OCI-LY7 (cell line): ENCODE measurements around the gene CCDC33. TPM values are rescaled to one million over a fixed set of nuclear protein-coding genes. Genes with fewer than 3 reads are reported as not detected.

Experiments used
- BruUV-seq: library from RNA; stranded (reverse); fragments of 400-500 nt; replicated peaks from 2 replicates; lab custom pipeline; 2021; lab: Mats Ljungman, UMichigan
- CTCF ChIA-PET: fragments of 300-600 bp; sonication (Branson Sonifier 250); formaldehyde crosslinking; loops from one replicate; lab custom pipeline; 2022; ENCODE audit warnings: antibody characterized with exemption; ENCODE audit not compliant: unreplicated experiment; lab: Charles Lee
- POLR2A ChIA-PET: fragments of 300-600 bp; sonication (Branson Sonifier 250); formaldehyde crosslinking; loops from one replicate; lab custom pipeline; 2022; ENCODE audit warnings: antibody characterized with exemption; lab: Charles Lee
- DNase-seq: peaks from one replicate; pipeline ENCODE4 v3.0.0-alpha.2; 2015; ENCODE audit warnings: low spot score
- H2AFZ ChIP-seq: fragments of 200-600 bp; sonication (generic), shearing (Covaris generic); 2 replicates; pipeline ENCODE4 v1.6.1; 2014; ENCODE audit warnings: mild to moderate bottlenecking, antibody characterized with exemption, low read length, moderate library complexity
- H3K27ac ChIP-seq: fragments of 200-600 bp; sonication (generic); 2 replicates; pipeline ENCODE4 v1.5.1; 2014; ENCODE audit warnings: mixed run types, low read depth, mild to moderate bottlenecking, moderate library complexity, low read length, inconsistent platforms; ENCODE audit not compliant: poor library complexity, severe bottlenecking
- H3K36me3 ChIP-seq: fragments of 200-600 bp; sonication (generic); 2 replicates; pipeline ENCODE4 v1.6.1; 2014; ENCODE audit warnings: mild to moderate bottlenecking, antibody characterized with exemption, low read length, moderate library complexity, mixed read lengths; ENCODE audit not compliant: insufficient read depth
- H3K4me1 ChIP-seq: fragments of 200-600 bp; sonication (generic); 2 replicates; pipeline ENCODE4 v1.5.1; 2014; ENCODE audit warnings: mild to moderate bottlenecking, low read length; ENCODE audit not compliant: insufficient read depth, poor library complexity, severe bottlenecking
- H3K4me2 ChIP-seq: fragments of 200-600 bp; sonication (generic); 2 replicates; pipeline ENCODE4 v1.6.1; 2014; ENCODE audit warnings: mild to moderate bottlenecking, low read length
- H3K4me3 ChIP-seq: fragments of 200-600 bp; sonication (generic); 2 replicates; pipeline ENCODE4 v1.5.1; 2014; ENCODE audit warnings: mild to moderate bottlenecking, low read depth, low read length; ENCODE audit not compliant: poor library complexity, severe bottlenecking
- H3K79me2 ChIP-seq: fragments of 200-600 bp; sonication (generic); 2 replicates; pipeline ENCODE4 v1.6.1; 2016; ENCODE audit warnings: low read depth, mild to moderate bottlenecking, low read length, moderate library complexity, mixed read lengths; ENCODE audit not compliant: insufficient read depth
- H3K9me2 ChIP-seq: fragments of 200-600 bp; sonication (generic); 2 replicates; pipeline ENCODE4 v1.6.1; 2016; ENCODE audit warnings: mild to moderate bottlenecking, low read length, mixed read lengths; ENCODE audit not compliant: insufficient read depth
- H3K9me3 ChIP-seq: fragments of 200-600 bp; sonication (generic); 2 replicates; pipeline ENCODE4 v1.6.1; 2014; ENCODE audit warnings: mild to moderate bottlenecking, mixed run types, low read length, mixed read lengths
- H4K20me1 ChIP-seq: fragments of 200-600 bp; sonication (generic); 2 replicates; pipeline ENCODE4 v1.6.1; 2014; ENCODE audit warnings: mild to moderate bottlenecking, antibody characterized with exemption, low read length, moderate library complexity, mixed read lengths; ENCODE audit not compliant: insufficient read depth
- CTCF ChIP-seq: fragments of 200-600 bp; sonication (generic); conservative IDR thresholded peaks from 2 replicates; pipeline ENCODE4 v1.5.1; 2014; ENCODE audit warnings: mild to moderate bottlenecking, antibody characterized with exemption, low read length, moderate library complexity, mixed read lengths
- EZH2phosphoT487 ChIP-seq: fragments of 200-600 bp; sonication (generic); IDR thresholded peaks from 2 replicates; pipeline ENCODE4 v1.6.1; 2018; ENCODE audit warnings: low read depth, borderline replicate concordance, mild to moderate bottlenecking, mixed run types, antibody characterized with exemption, low read length, moderate library complexity, mixed read lengths
- intact Hi-C: fragments of 100-400 bp; cut with micrococcal nuclease; formaldehyde crosslinking; loops from one replicate; pipeline ENCODE4 v1.10.0; 2022; ENCODE audit not compliant: unreplicated experiment
- total RNA-seq, 2 experiments: library from RNA; depleted of rRNA in 1 of 2; stranded (reverse); fragments of >200 nt in 1 of 2; shearing (Covaris generic) in 1 of 2; gene quantifications; 2 replicates each; pipeline ENCODE4 v1.2.3, GENCODE V29; 2014 to 2022

The CCDC33 gene
- total RNA-seq, 2 experiments from 2014 or later, result not detected

DNA sequence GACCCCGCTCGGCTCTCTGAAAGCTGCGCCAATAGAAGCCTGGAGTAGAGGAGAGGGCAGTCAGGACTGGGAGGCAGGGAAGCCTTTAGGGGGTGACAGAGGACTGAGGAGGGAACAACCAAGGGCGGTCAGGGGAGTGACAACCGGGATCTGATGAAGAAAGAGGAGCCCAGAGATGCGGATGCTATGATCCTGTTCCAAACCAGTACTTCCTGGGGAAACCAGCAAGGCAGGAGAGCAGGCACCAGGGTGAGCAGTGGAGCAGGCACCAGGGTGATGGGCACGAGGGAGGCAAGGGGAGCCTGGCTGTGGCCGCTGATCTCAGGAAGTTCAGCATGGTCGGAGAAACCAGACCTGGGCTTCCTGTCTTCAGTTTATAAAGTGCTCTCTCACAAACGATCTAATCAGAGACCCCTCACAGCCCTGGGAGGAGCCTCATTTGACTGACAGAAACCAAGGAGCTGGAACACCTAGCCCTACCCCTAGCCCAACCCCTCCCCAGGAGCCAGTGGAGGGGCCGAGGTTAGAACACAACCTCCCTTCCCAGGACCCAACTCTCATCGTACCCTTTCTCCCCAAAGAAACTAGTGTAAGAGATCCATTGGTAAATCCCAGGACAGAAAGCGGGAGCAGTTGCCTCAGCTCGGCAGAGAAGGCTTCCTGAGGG, 34.9 kb downstream of the CCDC33 start:
- no peaks in the 10 kb centered on the region for H3K79me2 ChIP-seq
- no peak overlapping the region for H3K27ac ChIP-seq
- H3K9me2 ChIP-seq, result no peaks in the 10 kb centered on the region
- no peaks in the 10 kb centered on the region for H3K36me3 ChIP-seq
- no peak for DNase-seq
- no peaks in the 10 kb centered on the region for H3K4me1 ChIP-seq
- H3K4me2 ChIP-seq, result no peak overlapping the region
- no peak for TF ChIP-seq EZH2phosphoT487
- no peak for TF ChIP-seq CTCF
- no peaks in the 10 kb centered on the region for H4K20me1 ChIP-seq
- no TSS peak for BruUV-seq
- intact Hi-C loops, result no loop called here
- H3K9me3 ChIP-seq, result no peaks in the 10 kb centered on the region
- H3K4me3 ChIP-seq, result no peak overlapping the region
- no peak overlapping the region for H2AFZ ChIP-seq
- ChIA-PET POLR2A (no interaction called here), CTCF (no interaction called here)

GRCh38 chr15:74272812-74273211, 36.7 kb downstream of the CCDC33 start:
- CTCF ChIA-PET, result no interaction called here
- Histone ChIP-seq H3K9me2 (no peaks in the 10 kb centered on the region), H3K4me1 (no peaks in the 10 kb centered on the region), H3K27ac (no peak overlapping the region), H3K9me3 (no peaks in the 10 kb centered on the region), H2AFZ (no peak overlapping the region), H3K36me3 (no peaks in the 10 kb centered on the region), H3K4me3 (no peak overlapping the region), H3K4me2 (no peak overlapping the region), H3K79me2 (no peaks in the 10 kb centered on the region), H4K20me1 (no peaks in the 10 kb centered on the region)
- BruUV-seq, result no TSS peak
- DNase-seq, result no peak
- intact Hi-C loops, result no loop called here
- POLR2A ChIA-PET, result no interaction called here
- TF ChIP-seq CTCF, result no peak
- no peak for TF ChIP-seq EZH2phosphoT487

- TF ChIP-seq EZH2phosphoT487, result no peak
- no peak for TF ChIP-seq CTCF
Observed at GRCh38 chr15:74274470-74275038, 38.4 kb downstream of the CCDC33 start.

More at GRCh38 chr15:74274470-74275038, 38.4 kb downstream of the CCDC33 start:
- Histone ChIP-seq H3K9me3 (no peaks in the 10 kb centered on the region), H3K4me1 (no peaks in the 10 kb centered on the region), H3K4me3 (no peak overlapping the region), H2AFZ (no peak overlapping the region), H3K36me3 (no peaks in the 10 kb centered on the region), H4K20me1 (no peaks in the 10 kb centered on the region), H3K27ac (no peak overlapping the region), H3K4me2 (no peak overlapping the region), H3K79me2 (no peaks in the 10 kb centered on the region), H3K9me2 (no peaks in the 10 kb centered on the region)
- DNase-seq, result no peak
- ChIA-PET CTCF (interaction anchor here (0.5 kb wide), 1 partner anchor 280 kb away, joined by 6 read pairs; no protein-coding TSS in a partner anchor), POLR2A (no interaction called here)
- BruUV-seq, result no TSS peak
- intact Hi-C loops, result no loop called here
